GM12872 (cell line): ENCODE measurements around the gene VWDE.

Source experiments
- TF ChIP-seq, protein P1 (sequence below): IDR thresholded peaks from 3 replicates; pipeline ENCODE4 v1.5.1; 2011; ENCODE audit warnings: low read depth, mild to moderate bottlenecking, low read length, moderate library complexity; ENCODE audit not compliant: insufficient read depth

VWDE gene

DNA sequence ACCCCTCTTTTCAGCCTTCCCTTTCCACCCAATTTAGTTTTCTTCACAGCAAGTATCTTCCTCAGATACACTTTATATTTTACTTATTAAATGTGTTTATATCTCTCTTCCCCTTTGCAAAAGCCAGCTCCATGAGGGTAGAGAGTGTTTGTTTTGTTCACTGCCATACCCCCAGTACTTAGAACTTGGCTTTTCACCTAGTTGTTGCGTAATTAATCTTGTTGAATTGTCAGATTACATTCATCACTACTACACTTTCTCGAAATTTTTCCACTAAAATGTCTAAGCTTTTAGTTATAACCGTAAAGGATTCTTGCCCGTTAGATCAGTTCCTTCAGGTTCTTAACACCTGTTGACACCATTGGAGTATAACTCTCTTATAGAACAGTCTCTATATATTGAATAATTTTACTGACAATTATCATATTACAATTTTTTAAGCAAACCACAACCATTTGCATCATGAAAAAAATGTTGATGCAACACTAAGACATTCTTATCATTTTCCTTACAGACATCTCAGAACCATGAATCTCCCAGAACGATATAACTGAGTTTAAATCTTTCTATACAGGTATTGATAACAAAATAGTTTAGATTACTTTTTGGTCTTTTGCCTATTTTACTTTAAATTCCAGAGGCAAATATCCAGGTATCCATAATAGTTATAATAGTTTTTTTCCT lies 29.9 kb downstream of the VWDE start:
- TF ChIP-seq, protein P1, sequence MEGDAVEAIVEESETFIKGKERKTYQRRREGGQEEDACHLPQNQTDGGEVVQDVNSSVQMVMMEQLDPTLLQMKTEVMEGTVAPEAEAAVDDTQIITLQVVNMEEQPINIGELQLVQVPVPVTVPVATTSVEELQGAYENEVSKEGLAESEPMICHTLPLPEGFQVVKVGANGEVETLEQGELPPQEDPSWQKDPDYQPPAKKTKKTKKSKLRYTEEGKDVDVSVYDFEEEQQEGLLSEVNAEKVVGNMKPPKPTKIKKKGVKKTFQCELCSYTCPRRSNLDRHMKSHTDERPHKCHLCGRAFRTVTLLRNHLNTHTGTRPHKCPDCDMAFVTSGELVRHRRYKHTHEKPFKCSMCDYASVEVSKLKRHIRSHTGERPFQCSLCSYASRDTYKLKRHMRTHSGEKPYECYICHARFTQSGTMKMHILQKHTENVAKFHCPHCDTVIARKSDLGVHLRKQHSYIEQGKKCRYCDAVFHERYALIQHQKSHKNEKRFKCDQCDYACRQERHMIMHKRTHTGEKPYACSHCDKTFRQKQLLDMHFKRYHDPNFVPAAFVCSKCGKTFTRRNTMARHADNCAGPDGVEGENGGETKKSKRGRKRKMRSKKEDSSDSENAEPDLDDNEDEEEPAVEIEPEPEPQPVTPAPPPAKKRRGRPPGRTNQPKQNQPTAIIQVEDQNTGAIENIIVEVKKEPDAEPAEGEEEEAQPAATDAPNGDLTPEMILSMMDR, result no peak

DNA sequence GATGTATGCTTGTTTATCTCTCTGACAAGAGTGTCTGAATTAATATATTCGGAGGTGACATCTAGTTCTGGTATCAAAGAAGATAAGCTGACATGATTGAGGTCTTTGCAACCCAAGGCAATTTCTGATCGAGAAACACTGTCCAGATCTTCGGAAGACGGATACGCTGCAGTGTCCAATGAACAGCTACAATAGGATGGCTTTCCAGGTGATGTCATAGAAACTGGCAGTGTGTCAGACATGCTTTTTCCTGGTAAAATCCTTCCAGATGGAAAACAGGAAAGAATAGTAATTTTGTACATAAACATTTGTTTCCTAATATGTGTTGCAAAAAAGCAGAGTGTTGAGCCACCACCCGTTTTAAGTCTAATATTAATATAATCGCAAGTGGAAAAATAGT lies 33.4 kb downstream of the VWDE start:
- TF ChIP-seq, protein P1, result no peak

DNA sequence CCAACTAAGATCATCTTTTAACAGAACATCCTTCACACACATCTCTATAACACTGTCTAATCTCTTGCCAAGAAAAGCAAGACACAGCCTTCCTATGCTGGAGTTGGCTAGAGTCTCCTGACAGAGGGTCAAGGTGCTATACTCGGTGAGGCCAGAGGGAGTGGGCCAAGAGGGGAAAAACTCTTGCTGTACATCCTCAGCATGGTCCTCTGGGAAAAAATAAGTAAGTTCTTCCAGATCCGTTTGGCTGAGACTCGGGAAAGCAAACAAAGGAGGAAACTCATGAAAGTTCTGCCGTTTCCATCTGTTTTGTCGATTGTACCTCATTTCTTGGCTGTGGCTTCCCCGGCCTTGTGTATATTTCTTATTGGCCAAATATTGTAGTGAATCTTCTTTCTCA lies 33.9 kb downstream of the VWDE start:
- TF ChIP-seq, protein P1, result no peak

DNA sequence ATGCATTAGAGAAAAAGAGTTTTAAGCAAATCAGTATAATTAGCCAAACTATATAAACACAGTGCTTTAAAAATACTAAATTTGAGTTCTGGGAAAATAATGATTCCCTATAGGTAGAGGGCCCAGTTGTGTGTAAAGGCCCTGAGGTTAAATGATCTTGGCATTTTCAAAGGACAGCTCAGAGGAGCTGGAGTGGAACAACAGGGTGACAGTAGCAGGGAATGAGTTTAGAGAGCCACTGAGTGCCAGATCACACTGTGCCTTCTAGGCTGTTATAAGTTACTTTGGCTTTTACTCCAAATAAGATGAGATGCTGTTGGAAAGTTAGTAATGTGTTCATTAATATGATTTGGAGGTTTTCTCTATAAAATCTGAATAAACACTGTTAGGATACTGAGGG lies 34.6 kb downstream of the VWDE start:
- TF ChIP-seq, protein P1, result no peak

DNA sequence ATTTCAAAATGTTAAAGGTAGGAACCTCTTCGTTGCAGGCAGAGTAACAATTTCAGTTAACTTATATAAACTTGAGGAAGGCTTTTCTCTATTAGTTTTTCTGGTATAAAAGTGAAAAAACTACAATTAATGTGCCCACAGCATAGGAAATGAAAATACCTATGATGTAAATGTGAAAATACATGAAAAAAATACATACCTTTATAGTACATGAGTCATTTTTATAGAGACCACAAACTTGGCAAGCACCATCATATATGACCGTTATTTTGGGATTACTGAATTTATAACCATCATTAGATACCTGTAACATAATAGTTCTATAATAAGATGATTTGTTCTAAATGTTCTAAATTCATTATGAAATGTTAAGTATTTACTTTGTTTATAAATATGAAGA lies 42.7 kb downstream of the VWDE start:
- TF ChIP-seq, protein P1, result no peak

DNA sequence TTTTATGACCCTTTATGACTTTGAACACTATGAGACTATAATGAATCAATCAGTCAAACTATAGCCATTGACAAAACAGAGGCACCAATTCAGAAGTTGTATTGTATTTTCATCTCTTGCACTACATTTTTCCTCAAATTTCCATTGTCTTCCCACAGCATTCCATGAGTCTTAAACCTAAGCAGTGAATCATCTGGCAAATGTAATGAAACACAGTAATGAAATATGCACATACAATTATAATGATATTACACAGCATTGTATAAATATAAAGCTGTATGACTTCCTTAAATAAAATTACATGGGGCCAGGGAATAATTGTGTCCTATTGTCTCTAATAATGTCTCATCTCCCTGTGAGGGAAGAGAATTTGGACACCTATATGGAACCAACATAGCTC lies 45.0 kb downstream of the VWDE start:
- TF ChIP-seq, protein P1, result no peak

DNA sequence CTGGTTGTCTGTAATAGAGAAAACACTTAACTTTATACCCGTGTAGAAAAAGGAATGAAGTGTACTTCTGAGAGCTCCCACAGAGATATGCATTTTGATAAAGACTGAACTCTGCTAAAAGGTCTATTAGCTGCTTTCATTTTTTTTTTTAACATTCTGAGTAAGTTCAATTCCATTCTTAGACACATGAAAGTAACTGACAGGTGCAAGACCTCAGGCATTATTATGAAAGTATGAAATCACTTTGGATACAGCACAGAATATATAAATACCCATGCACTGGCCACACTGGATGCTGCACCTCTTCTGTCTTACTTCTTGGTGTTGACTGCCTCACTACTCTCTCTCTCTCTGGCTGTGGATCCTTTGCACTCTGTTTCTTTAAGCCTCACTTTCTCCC lies 46.2 kb downstream of the VWDE start:
- TF ChIP-seq, protein P1, result no peak
